DOHH2 (cell line): Measurements from ENCODE around the gene CYB5R3.
A peak's percentile ranks its signal among the peaks of the same experiment; 100 is the strongest.

Experiments
- H3F3A ChIP-seq: fragments of 200-600 bp; sonication (generic), shearing (Covaris generic); 2 replicates; pipeline ENCODE4 v1.6.0; 2016; ENCODE audit warnings: antibody characterized with exemption, mild to moderate bottlenecking; ENCODE audit not compliant: control insufficient read depth, insufficient read depth
- H3K27ac ChIP-seq: fragments of 200-600 bp; sonication (generic); 2 replicates; pipeline ENCODE4 v1.5.1; 2014; ENCODE audit warnings: low read depth, mild to moderate bottlenecking, low read length, moderate library complexity
- H3K27me3 ChIP-seq: fragments of 200-600 bp; sonication (generic); 2 replicates; pipeline ENCODE4 v1.6.1; 2014; ENCODE audit warnings: mild to moderate bottlenecking, low read length, mixed read lengths; ENCODE audit not compliant: control insufficient read depth
- H3K36me3 ChIP-seq: fragments of 200-600 bp; sonication (generic); 2 replicates; pipeline ENCODE4 v1.6.1; 2014; ENCODE audit warnings: mild to moderate bottlenecking, low read length, moderate library complexity, mixed read lengths; ENCODE audit not compliant: control insufficient read depth
- H3K4me1 ChIP-seq: fragments of 200-600 bp; sonication (generic); 2 replicates; pipeline ENCODE4 v1.6.1; 2014; ENCODE audit warnings: mild to moderate bottlenecking, low read length, mixed read lengths; ENCODE audit not compliant: control insufficient read depth
- H3K4me2 ChIP-seq: fragments of 200-600 bp; sonication (generic); 2 replicates; pipeline ENCODE4 v1.6.0; 2014; ENCODE audit warnings: mild to moderate bottlenecking, low read length, moderate library complexity
- H3K4me3 ChIP-seq: fragments of 200-600 bp; sonication (generic); 2 replicates; pipeline ENCODE4 v1.5.1; 2014; ENCODE audit warnings: mild to moderate bottlenecking, low read length, mixed read lengths
- H3K79me2 ChIP-seq: fragments of 200-600 bp; sonication (generic); 2 replicates; pipeline ENCODE4 v1.6.1; 2014; ENCODE audit warnings: mild to moderate bottlenecking, low read length, mixed read lengths; ENCODE audit not compliant: control insufficient read depth
- H3K9me2 ChIP-seq: fragments of 200-600 bp; sonication (generic); replicated peaks from 2 replicates; pipeline ENCODE4 v1.6.1; 2014; ENCODE audit warnings: mild to moderate bottlenecking, low read length, mixed read lengths; ENCODE audit not compliant: control insufficient read depth
- H3K9me3 ChIP-seq: fragments of 200-600 bp; sonication (generic); 2 replicates; pipeline ENCODE4 v1.6.1; 2014; ENCODE audit warnings: antibody characterized with exemption, low read length, mixed read lengths; ENCODE audit not compliant: control insufficient read depth, insufficient read depth
- H4K20me1 ChIP-seq: fragments of 200-600 bp; sonication (generic); 2 replicates; pipeline ENCODE4 v1.6.0; 2014; ENCODE audit warnings: low read depth, mild to moderate bottlenecking, antibody characterized with exemption, low read length, moderate library complexity; ENCODE audit not compliant: control insufficient read depth, insufficient read depth
- CTCF ChIP-seq: fragments of 200-600 bp; sonication (generic); IDR thresholded peaks from one replicate; pipeline ENCODE4 v1.5.1; 2014; ENCODE audit warnings: antibody characterized with exemption, mild to moderate bottlenecking, low read depth, low read length; ENCODE audit not compliant: poor library complexity, severe bottlenecking
- EZH2phosphoT487 ChIP-seq: fragments of 200-600 bp; sonication (generic); IDR thresholded peaks from 2 replicates; pipeline ENCODE4 v1.6.1; 2017; ENCODE audit warnings: borderline replicate concordance, mild to moderate bottlenecking, antibody characterized with exemption, low read length, moderate library complexity, mixed read lengths

Gene CYB5R3

GRCh38 chr22:42655693-42656092 lies 6.5 kb upstream of the CYB5R3 start:
- H4K20me1 ChIP-seq: no peaks in the 10 kb centered on the region
- peaks cover 10% of the 10 kb centered on the region; the same call in 1 of the 2 replicates for H3F3A ChIP-seq
- no peak for TF ChIP-seq EZH2phosphoT487
- TF ChIP-seq CTCF: no peak
- no peaks in the 10 kb centered on the region for H3K27me3 ChIP-seq
- H3K36me3 ChIP-seq: no peaks in the 10 kb centered on the region
- H3K79me2 ChIP-seq: no peaks in the 10 kb centered on the region
- H3K27ac ChIP-seq: peak overlapping the region; percentile 45
- no peaks in the 10 kb centered on the region for H3K9me3 ChIP-seq
- H3K4me2 ChIP-seq: peak overlapping the region; percentile 64
- peaks cover 50% of the 10 kb centered on the region for H3K4me1 ChIP-seq
- no peaks in the 10 kb centered on the region for H3K9me2 ChIP-seq
- H3K4me3 ChIP-seq: peak overlapping the region; percentile 34

- Histone ChIP-seq H3K4me1 (peaks cover 52% of the 10 kb centered on the region), H3K79me2 (0 out of 2 replicates have a peak, but pooled peaks cover 2% of the 10 kb centered on the region), H3K4me3 (no peak overlapping the region), H3K4me2 (no peak overlapping the region), H3K36me3 (no peaks in the 10 kb centered on the region), H3K9me3 (no peaks in the 10 kb centered on the region), H4K20me1 (no peaks in the 10 kb centered on the region), H3F3A (peaks cover 7% of the 10 kb centered on the region; the same call in 1 of the 2 replicates), H3K27ac (no peak overlapping the region), H3K27me3 (no peaks in the 10 kb centered on the region), H3K9me2 (no peaks in the 10 kb centered on the region)
- TF ChIP-seq CTCF (no peak), EZH2phosphoT487 (no peak)
Observed at GRCh38 chr22:42654436-42655073, 5.4 kb upstream of the CYB5R3 start.

- Histone ChIP-seq H3K36me3 (no peaks in the 10 kb centered on the region), H3K4me3 (no peak overlapping the region), H3K27me3 (no peaks in the 10 kb centered on the region), H3K27ac (no peak overlapping the region), H3K9me2 (no peaks in the 10 kb centered on the region), H3K4me2 (peak overlapping the region; percentile 7; the same call in 1 of the 2 replicates), H3K9me3 (no peaks in the 10 kb centered on the region), H4K20me1 (no peaks in the 10 kb centered on the region), H3K4me1 (peaks cover 54% of the 10 kb centered on the region), H3K79me2 (0 out of 2 replicates have a peak, but pooled peaks cover 4% of the 10 kb centered on the region), H3F3A (peaks cover 5% of the 10 kb centered on the region; the same call in 1 of the 2 replicates)
- TF ChIP-seq CTCF (no peak), EZH2phosphoT487 (no peak)
Observed at GRCh38 chr22:42653999-42654398, 4.8 kb upstream of the CYB5R3 start.
